OCI-LY1 (cell line): Measurements from ENCODE around the gene USH1C.

ENCODE experiments used
- H2AFZ ChIP-seq: fragments of 200-600 bp; sonication (generic), shearing (Covaris generic); 2 replicates; pipeline ENCODE4 v1.6.0; 2014; ENCODE audit warnings: antibody characterized with exemption, mild to moderate bottlenecking, low read length
- H3F3A ChIP-seq: fragments of 200-600 bp; sonication (generic), shearing (Covaris generic); 2 replicates; pipeline ENCODE4 v1.6.0; 2014; ENCODE audit warnings: mild to moderate bottlenecking, antibody characterized with exemption, low read length, moderate library complexity; ENCODE audit not compliant: insufficient read depth
- H3K27ac ChIP-seq: fragments of 200-600 bp; sonication (generic); 2 replicates; pipeline ENCODE4 v1.5.1; 2014; ENCODE audit warnings: low read length, mixed run types, mild to moderate bottlenecking, low read depth; ENCODE audit not compliant: poor library complexity, severe bottlenecking
- H3K27me3 ChIP-seq: fragments of 200-600 bp; sonication (generic); 2 replicates; pipeline ENCODE4 v1.6.0; 2014; ENCODE audit warnings: antibody characterized with exemption, mild to moderate bottlenecking, low read length, moderate library complexity; ENCODE audit not compliant: insufficient read depth
- H3K36me3 ChIP-seq: fragments of 200-600 bp; sonication (generic); 2 replicates; pipeline ENCODE4 v1.6.1; 2014; ENCODE audit warnings: mild to moderate bottlenecking, antibody characterized with exemption, low read length, moderate library complexity, mixed read lengths; ENCODE audit not compliant: insufficient read depth
- H3K4me1 ChIP-seq: fragments of 200-600 bp; sonication (generic); 2 replicates; pipeline ENCODE4 v1.5.1; 2014; ENCODE audit warnings: mild to moderate bottlenecking, low read length, moderate library complexity; ENCODE audit not compliant: insufficient read depth, severe bottlenecking
- H3K4me2 ChIP-seq: fragments of 200-600 bp; sonication (generic), shearing (Covaris generic); 2 replicates; pipeline ENCODE4 v1.6.1; 2014; ENCODE audit warnings: low read length
- H3K4me3 ChIP-seq: fragments of 200-600 bp; sonication (generic); 2 replicates; pipeline ENCODE4 v1.5.1; 2014; ENCODE audit warnings: low read length, low read depth, mild to moderate bottlenecking, mixed read lengths; ENCODE audit not compliant: poor library complexity, severe bottlenecking
- H3K79me2 ChIP-seq: fragments of 200-600 bp; shearing (Covaris generic); 2 replicates; pipeline ENCODE4 v1.6.1; 2016; ENCODE audit warnings: mixed run types, low read length, mixed read lengths; ENCODE audit not compliant: insufficient read depth
- H3K9ac ChIP-seq: fragments of 200-600 bp; sonication (generic), shearing (Covaris generic); 2 replicates; pipeline ENCODE4 v1.6.1; 2014; ENCODE audit warnings: mild to moderate bottlenecking, low read length, mixed read lengths
- H3K9me2 ChIP-seq: fragments of 200-600 bp; sonication (generic), shearing (Covaris generic); 2 replicates; pipeline ENCODE4 v1.6.1; 2014; ENCODE audit warnings: low read depth, mild to moderate bottlenecking, low read length, mixed read lengths
- H3K9me3 ChIP-seq: fragments of 200-600 bp; shearing (Covaris generic); 2 replicates; pipeline ENCODE4 v1.6.1; 2014; ENCODE audit warnings: low read length, mixed read lengths
- H4K20me1 ChIP-seq: fragments of 200-600 bp; sonication (generic), shearing (Covaris generic); 2 replicates; pipeline ENCODE4 v1.6.0; 2016; ENCODE audit warnings: mild to moderate bottlenecking, low read length; ENCODE audit not compliant: insufficient read depth
- EZH2 ChIP-seq: fragments of 200-600 bp; sonication (generic), shearing (Covaris generic); IDR thresholded peaks from 2 replicates; pipeline ENCODE4 v1.8.0; 2017; ENCODE audit warnings: borderline replicate concordance, mixed run types, mild to moderate bottlenecking, antibody characterized with exemption, low read length, moderate library complexity, mixed read lengths
- TF ChIP-seq, protein P1 (sequence below): fragments of 200-600 bp; sonication (generic), shearing (Covaris generic); IDR thresholded peaks from 2 replicates; pipeline ENCODE4 v1.5.1; 2017; ENCODE audit warnings: mild to moderate bottlenecking, antibody characterized with exemption, low read length, moderate library complexity, mixed read lengths

The USH1C gene

GRCh38 chr11:17558916-17559315 is 14.7 kb upstream of the USH1C start:
- H3K36me3 ChIP-seq: no peaks in the 10 kb centered on the region
- no peak overlapping the region for H2AFZ ChIP-seq
- no peak overlapping the region for H3K27ac ChIP-seq
- H3K4me1 ChIP-seq: no peaks in the 10 kb centered on the region
- H3K9ac ChIP-seq: no peak overlapping the region
- TF ChIP-seq, protein P1, sequence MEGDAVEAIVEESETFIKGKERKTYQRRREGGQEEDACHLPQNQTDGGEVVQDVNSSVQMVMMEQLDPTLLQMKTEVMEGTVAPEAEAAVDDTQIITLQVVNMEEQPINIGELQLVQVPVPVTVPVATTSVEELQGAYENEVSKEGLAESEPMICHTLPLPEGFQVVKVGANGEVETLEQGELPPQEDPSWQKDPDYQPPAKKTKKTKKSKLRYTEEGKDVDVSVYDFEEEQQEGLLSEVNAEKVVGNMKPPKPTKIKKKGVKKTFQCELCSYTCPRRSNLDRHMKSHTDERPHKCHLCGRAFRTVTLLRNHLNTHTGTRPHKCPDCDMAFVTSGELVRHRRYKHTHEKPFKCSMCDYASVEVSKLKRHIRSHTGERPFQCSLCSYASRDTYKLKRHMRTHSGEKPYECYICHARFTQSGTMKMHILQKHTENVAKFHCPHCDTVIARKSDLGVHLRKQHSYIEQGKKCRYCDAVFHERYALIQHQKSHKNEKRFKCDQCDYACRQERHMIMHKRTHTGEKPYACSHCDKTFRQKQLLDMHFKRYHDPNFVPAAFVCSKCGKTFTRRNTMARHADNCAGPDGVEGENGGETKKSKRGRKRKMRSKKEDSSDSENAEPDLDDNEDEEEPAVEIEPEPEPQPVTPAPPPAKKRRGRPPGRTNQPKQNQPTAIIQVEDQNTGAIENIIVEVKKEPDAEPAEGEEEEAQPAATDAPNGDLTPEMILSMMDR: no peak
- TF ChIP-seq EZH2: no peak
- no peaks in the 10 kb centered on the region for H3K9me3 ChIP-seq
- H3K4me3 ChIP-seq: no peak overlapping the region
- H3K4me2 ChIP-seq: no peak overlapping the region
- H4K20me1 ChIP-seq: no peaks in the 10 kb centered on the region
- no peaks in the 10 kb centered on the region for H3K27me3 ChIP-seq
- H3K9me2 ChIP-seq: no peaks in the 10 kb centered on the region
- H3K79me2 ChIP-seq: no peaks in the 10 kb centered on the region
- H3F3A ChIP-seq: no peaks in the 10 kb centered on the region

DNA sequence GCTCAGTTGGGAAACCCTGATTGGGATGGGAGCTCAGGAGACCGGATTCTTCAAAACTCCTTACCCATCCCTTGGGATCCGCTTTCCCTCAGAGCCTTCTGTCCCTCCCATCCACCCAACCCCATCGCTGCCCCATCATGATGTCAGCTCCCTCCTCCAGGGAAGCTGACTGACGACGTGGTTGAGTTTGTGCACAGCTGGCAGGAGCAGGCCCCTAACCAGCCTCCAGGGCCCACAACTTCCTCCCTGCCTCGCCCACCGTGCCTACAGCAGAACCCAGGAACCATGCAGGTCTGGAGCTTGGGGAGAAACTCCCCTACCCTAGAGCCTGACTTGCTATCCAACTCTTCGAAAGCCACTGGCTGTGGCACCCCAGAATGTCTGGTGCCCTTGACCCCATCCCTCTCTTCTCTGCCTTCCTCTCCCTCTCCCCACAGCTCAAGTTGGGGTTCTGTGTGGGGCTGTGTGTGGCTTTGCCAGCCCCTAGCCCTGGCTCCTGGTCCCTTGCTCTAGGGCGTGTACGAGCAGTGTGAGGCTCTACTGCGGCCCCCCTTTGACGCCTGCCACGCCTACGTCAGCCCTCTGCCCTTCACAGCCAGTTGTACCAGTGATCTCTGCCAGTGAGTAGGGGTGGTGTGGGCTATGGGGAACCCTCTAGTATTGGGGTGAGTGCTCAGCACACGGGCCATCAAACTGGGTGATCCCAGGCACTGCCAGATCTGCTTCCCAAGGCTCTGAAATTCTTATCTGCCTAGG is 14.0 kb upstream of the USH1C start:
- TF ChIP-seq, protein P1: no peak
- no peak for TF ChIP-seq EZH2
- H3K9me2 ChIP-seq: no peaks in the 10 kb centered on the region
- no peaks in the 10 kb centered on the region for H4K20me1 ChIP-seq
- H3K4me2 ChIP-seq: no peak overlapping the region
- H3K9ac ChIP-seq: no peak overlapping the region
- no peaks in the 10 kb centered on the region for H3K79me2 ChIP-seq
- no peak overlapping the region for H2AFZ ChIP-seq
- no peaks in the 10 kb centered on the region for H3K9me3 ChIP-seq
- H3K4me3 ChIP-seq: no peak overlapping the region
- H3F3A ChIP-seq: no peaks in the 10 kb centered on the region
- no peak overlapping the region for H3K27ac ChIP-seq
- no peaks in the 10 kb centered on the region for H3K27me3 ChIP-seq
- H3K36me3 ChIP-seq: no peaks in the 10 kb centered on the region
- H3K4me1 ChIP-seq: no peaks in the 10 kb centered on the region

DNA sequence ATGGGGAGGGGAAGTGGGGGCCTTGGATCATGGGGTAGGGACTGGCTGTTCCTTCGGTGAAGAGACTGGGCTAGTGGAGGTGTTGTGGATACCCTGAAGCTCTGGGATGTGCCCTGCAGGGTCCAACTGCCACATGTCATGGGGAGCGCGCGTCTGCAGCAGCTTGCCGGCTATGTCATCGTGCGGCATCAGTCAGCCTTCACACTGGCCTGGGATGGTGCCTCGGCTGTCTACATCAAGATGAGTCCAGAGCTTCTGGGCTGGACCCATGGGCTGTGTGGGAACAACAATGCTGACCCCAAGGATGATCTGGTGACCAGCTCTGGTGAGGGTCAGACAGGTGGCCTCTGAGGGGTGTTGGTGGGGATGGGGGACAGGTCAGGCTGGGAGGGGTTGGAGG is 12.8 kb upstream of the USH1C start:
- no peak overlapping the region for H3K27ac ChIP-seq
- H3K79me2 ChIP-seq: no peaks in the 10 kb centered on the region
- no peak overlapping the region for H2AFZ ChIP-seq
- H3F3A ChIP-seq: no peaks in the 10 kb centered on the region
- H3K9me2 ChIP-seq: no peaks in the 10 kb centered on the region
- no peaks in the 10 kb centered on the region for H3K36me3 ChIP-seq
- H3K4me1 ChIP-seq: no peaks in the 10 kb centered on the region
- H3K27me3 ChIP-seq: no peaks in the 10 kb centered on the region
- H3K4me3 ChIP-seq: no peak overlapping the region
- no peaks in the 10 kb centered on the region for H3K9me3 ChIP-seq
- H3K9ac ChIP-seq: no peak overlapping the region
- H3K4me2 ChIP-seq: no peak overlapping the region
- TF ChIP-seq, protein P1: no peak
- no peak for TF ChIP-seq EZH2
- H4K20me1 ChIP-seq: no peaks in the 10 kb centered on the region
